Fibroblast of gingiva (primary cell): Measurements from ENCODE around the gene KCNJ12.
"Not testable (repeated sequence)": the region's sequence is repeated elsewhere in the genome, so short reads cannot be mapped to it uniquely, and the experiment has no call there.

ENCODE experiments used
- DNase-seq: peaks from one replicate; pipeline ENCODE4 v3.0.0-alpha.2; 2011; ENCODE audit warnings: low read depth

Gene KCNJ12

GRCh38 chr17:21349358-21350050 is 26.7 kb upstream of the KCNJ12 start:
- DNase-seq, result not testable (repeated sequence)

- not testable (repeated sequence) for DNase-seq
These were observed 25.7 kb upstream of the KCNJ12 start for GRCh38 chr17:21350495-21350894.

- DNase-seq, result no peak
These were observed 24.6 kb upstream of the KCNJ12 start for GRCh38 chr17:21351366-21352065.

GRCh38 chr17:21352221-21352980 is 23.8 kb upstream of the KCNJ12 start:
- DNase-seq, result no peak

GRCh38 chr17:21352981-21353265 is 23.2 kb upstream of the KCNJ12 start:
- no peak for DNase-seq

- DNase-seq, result peak; percentile 64
These were observed 22.7 kb upstream of the KCNJ12 start for GRCh38 chr17:21353326-21354010.

- no peak for DNase-seq
These were observed 21.3 kb upstream of the KCNJ12 start for GRCh38 chr17:21354796-21355385.

- DNase-seq, result no peak
These were observed 20.6 kb upstream of the KCNJ12 start for GRCh38 chr17:21355586-21355985.

GRCh38 chr17:21356537-21357127 is 19.5 kb upstream of the KCNJ12 start:
- DNase-seq, result no peak

GRCh38 chr17:21357281-21357680 is 18.9 kb upstream of the KCNJ12 start:
- DNase-seq, result no peak

GRCh38 chr17:21357696-21358656 is 18.2 kb upstream of the KCNJ12 start:
- DNase-seq, result no peak

- no peak for DNase-seq
These were observed 17.3 kb upstream of the KCNJ12 start for GRCh38 chr17:21358682-21359482.

- DNase-seq, result no peak
These were observed 16.7 kb upstream of the KCNJ12 start for GRCh38 chr17:21359483-21359840.

- DNase-seq, result no peak
These were observed 16.1 kb upstream of the KCNJ12 start for GRCh38 chr17:21360048-21360447.

GRCh38 chr17:21361020-21361809 is 14.9 kb upstream of the KCNJ12 start:
- DNase-seq, result no peak

GRCh38 chr17:21362331-21362931 is 13.7 kb upstream of the KCNJ12 start:
- no peak for DNase-seq

- DNase-seq, result no peak
These were observed 12.1 kb upstream of the KCNJ12 start for GRCh38 chr17:21363776-21364642.

GRCh38 chr17:21365016-21365415 is 11.1 kb upstream of the KCNJ12 start:
- no peak for DNase-seq
